NCI-H1694 treated with DMSO at 0.1 percent for 48 hours (cell line): ENCODE measurements around the gene CST11.

Experiments
- DNase-seq: peaks from one replicate; lab custom pipeline; 2025; lab: John Stamatoyannopoulos, UW

The CST11 gene

GRCh38 chr20:23419995-23420901, 32.4 kb downstream of the CST11 start:
- no peak for DNase-seq

- DNase-seq, result no peak
These were observed 33.0 kb downstream of the CST11 start for GRCh38 chr20:23419657-23419994.

- DNase-seq, result peak; percentile 51
These were observed 34.8 kb downstream of the CST11 start for GRCh38 chr20:23417861-23418260.

GRCh38 chr20:23415959-23416583, 36.6 kb downstream of the CST11 start:
- no peak for DNase-seq

GRCh38 chr20:23415555-23415954, 37.1 kb downstream of the CST11 start:
- no peak for DNase-seq

GRCh38 chr20:23414526-23415188, 38.0 kb downstream of the CST11 start:
- no peak for DNase-seq

- no peak for DNase-seq
These were observed 38.7 kb downstream of the CST11 start for GRCh38 chr20:23413862-23414422.

GRCh38 chr20:23412026-23412425, 40.6 kb downstream of the CST11 start:
- DNase-seq, result no peak

GRCh38 chr20:23410916-23411695, 41.6 kb downstream of the CST11 start:
- DNase-seq, result no peak

GRCh38 chr20:23409800-23410199, 42.9 kb downstream of the CST11 start:
- no peak for DNase-seq

- DNase-seq, result no peak
These were observed 43.7 kb downstream of the CST11 start for GRCh38 chr20:23408957-23409356.

GRCh38 chr20:23407781-23408464, 44.8 kb downstream of the CST11 start:
- DNase-seq, result no peak

- DNase-seq, result no peak
These were observed 45.8 kb downstream of the CST11 start for GRCh38 chr20:23406880-23407279.

GRCh38 chr20:23404196-23404595, 48.5 kb downstream of the CST11 start:
- no peak for DNase-seq

- no peak for DNase-seq
These were observed 48.9 kb downstream of the CST11 start for GRCh38 chr20:23403751-23404150.

GRCh38 chr20:23401051-23401450, 51.6 kb downstream of the CST11 start:
- no peak for DNase-seq
